ENCODE data around the gene ARHGAP26.

DNA sequence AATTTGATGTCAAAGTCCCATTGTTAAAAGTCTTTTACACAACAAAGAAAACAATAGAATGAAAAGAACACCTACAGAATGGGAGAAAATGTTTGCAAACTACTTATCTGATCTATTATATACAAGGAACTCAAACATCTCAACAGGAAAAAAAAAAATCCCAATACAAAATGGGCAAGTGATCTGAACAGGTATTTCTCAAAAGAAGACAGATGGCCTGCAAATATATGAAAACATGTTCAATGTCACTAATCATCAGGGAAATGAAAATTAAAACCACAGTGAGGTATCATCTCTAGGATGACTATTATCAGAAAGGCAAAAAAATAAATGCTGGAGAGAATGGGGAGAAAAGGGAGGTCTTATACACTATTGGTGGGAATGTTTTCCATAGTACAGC is 301.8 kb downstream of the ARHGAP26 start:
- TF ChIP-seq, protein P1, sequence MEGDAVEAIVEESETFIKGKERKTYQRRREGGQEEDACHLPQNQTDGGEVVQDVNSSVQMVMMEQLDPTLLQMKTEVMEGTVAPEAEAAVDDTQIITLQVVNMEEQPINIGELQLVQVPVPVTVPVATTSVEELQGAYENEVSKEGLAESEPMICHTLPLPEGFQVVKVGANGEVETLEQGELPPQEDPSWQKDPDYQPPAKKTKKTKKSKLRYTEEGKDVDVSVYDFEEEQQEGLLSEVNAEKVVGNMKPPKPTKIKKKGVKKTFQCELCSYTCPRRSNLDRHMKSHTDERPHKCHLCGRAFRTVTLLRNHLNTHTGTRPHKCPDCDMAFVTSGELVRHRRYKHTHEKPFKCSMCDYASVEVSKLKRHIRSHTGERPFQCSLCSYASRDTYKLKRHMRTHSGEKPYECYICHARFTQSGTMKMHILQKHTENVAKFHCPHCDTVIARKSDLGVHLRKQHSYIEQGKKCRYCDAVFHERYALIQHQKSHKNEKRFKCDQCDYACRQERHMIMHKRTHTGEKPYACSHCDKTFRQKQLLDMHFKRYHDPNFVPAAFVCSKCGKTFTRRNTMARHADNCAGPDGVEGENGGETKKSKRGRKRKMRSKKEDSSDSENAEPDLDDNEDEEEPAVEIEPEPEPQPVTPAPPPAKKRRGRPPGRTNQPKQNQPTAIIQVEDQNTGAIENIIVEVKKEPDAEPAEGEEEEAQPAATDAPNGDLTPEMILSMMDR (IDR thresholded peaks at IDR 0.05) = no peak
- no peak for TF ChIP-seq POLR2A (IDR thresholded peaks at IDR 0.05)
